ENCODE measurements around the gene WDR77.

WDR77 gene

GRCh38 chr1:111436726-111437125, 12.3 kb downstream of the WDR77 start:
- no peak for DNase-seq

- no peak for DNase-seq
These were observed 24.8 kb downstream of the WDR77 start for GRCh38 chr1:111424281-111424680.

- no peak for DNase-seq
These were observed 26.3 kb downstream of the WDR77 start for GRCh38 chr1:111422546-111423391.

DNA sequence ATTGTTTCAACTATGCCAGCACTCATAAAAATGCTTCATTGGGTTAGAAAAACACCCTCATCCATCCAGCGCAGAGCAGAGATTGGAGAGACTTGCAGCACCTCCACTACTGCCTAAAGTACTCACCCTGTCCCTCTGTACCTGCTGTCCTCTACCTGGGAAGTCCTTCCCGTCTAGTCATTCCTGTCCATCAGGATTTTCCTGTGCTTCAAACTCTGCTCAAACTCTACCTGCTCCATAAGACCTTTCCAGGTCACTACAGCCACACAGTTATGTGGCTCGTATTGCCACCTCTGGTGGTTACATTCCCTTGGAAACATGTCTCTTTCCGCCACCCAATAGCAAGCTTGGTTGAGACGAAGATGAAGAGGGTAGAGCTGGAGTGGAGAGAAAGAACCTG, 28.7 kb downstream of the WDR77 start:
- no peak for DNase-seq

GRCh38 chr1:111419037-111419436, 30.0 kb downstream of the WDR77 start:
- DNase-seq, result no peak

DNA sequence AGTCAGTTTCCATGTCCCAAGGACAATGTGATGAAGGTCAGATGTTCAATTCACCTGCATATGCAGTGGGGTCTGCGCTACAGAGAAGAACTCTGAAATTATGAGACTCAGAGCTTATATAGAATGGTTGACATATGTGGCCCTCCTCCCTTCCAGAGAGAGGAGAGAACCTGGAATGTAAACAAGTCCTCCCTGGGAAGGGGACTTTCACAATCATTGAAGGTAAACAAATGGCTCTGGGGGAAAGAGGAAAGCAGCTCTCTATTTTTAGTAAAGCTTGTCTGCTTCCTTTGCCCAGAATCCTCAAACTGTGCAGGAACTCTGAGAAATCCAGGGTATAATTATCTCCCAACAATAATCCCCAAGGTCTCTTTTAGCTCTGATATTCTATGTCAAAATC, 31.3 kb downstream of the WDR77 start:
- no peak for DNase-seq

GRCh38 chr1:111415461-111415860, 33.6 kb downstream of the WDR77 start:
- DNase-seq, result no peak

DNA sequence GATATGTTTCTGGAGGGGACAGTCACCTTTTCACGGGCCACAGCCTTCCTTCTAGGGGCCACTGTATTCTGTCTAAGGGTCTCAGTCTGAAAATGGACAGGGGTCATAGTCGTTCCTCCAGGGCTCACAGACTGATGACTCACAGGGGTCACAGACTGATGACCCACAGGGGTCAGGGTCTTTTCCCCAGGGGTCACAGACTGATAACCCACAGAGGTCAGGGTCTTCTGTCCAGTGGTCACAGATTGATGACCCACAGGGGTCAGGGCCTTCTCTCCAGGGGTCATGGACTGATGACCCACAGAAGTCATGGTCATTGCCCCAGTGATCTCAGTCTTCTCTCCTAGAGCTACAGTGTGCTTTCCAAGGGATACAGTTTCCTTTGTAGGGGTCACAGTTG, 34.3 kb downstream of the WDR77 start:
- no peak for DNase-seq

DNA sequence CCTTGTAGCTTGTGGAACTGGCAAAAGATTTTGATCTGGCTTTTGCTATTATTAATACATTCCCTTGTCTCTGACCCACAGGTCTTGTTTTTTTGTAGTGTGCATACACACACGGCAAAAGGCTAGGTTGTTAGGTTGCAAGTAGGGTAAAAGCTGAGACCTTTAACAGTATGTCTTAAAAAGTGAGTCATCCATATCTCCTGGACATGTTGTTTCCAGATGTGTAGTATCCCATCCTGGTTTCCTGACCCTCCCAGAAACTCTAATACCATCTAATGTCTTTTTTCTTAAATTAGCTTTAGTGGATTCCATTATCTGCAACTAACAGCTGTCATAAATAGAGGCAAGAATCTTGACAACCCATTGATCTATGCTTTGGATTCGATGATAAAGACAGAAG, 36.2 kb downstream of the WDR77 start:
- DNase-seq, result no peak

DNA sequence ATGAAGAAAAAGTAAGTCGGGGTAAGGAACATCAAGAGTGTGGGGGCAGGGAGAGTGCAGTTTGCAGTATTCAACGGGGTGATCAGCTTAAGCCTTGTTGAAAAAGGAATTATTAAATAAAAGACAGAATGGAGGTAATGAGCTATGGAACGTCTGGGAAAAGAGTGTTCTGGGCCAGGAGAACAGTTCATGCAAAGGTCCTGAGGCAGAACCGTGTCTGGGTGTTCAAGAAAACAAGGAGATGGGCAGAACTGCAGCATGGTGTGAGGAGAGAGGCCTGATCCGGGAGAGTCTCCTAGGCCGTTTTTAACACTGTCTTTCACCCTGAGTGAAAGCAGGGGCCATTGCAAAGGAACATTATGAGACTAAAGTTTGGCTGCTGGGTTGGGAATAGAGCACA, 41.8 kb downstream of the WDR77 start:
- no peak for DNase-seq

DNA sequence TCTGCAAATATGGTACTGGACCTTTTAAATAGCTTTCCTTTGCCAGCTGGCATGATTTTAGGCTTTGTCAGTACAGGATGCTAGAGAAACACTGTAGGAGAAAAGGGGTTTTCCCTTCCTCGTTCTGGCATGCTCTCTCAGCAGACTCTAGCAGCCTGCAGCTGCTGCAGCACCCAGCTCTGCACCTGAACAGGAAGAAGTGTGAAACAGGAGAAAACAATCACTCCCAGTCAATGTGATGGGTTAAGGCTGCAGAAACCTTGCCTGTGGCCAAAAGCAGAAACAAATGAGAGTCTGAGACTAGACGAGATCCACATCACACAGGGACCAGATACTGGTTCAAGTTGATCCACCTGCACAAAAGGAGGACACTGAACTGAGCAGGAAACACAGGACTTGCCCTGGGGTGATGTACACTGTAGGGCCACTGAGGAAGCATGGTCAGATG, 42.7 kb downstream of the WDR77 start:
- DNase-seq, result peak; percentile 28 to 30

DNA sequence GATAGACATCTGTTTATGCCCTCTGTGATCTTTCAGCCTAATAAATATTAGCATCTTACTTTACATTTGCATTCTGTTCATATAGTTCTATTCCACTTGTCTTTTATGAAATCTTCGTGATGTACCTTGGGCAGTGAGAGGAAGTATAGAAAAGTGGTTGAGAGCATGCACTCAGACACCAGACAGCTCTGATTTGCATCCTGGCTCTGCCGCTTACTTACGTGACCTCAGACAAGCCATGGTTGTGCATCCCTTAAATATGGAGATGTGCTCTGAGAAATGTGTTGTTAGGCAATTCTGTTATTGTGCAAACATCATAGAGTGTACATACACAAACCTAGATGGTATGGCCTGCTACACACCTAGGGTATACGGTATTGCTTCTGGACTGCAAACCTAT, 44.5 kb downstream of the WDR77 start:
- DNase-seq, result no peak

DNA sequence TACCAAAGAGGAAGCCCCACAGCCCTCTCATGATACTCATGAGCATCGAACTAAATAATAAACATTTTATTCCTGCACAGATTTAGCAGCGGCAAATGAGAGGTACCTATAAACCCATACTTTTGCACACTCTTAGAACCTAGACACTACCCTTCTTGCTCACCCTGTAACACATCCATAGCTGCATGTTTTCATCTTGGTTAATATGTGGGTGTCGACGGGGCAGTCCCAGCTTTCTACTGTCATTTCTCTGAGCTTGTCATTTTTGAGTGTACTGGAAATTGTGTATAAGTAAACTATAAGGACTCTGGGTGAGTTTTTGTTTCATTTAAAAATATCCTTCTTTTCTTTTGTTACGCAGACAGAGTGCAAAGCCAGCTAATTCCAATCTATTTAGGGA, 47.0 kb downstream of the WDR77 start:
- DNase-seq, result peak; percentile 14 to 27

- DNase-seq, result peak; percentile 46 to 61
These were observed 49.1 kb downstream of the WDR77 start for GRCh38 chr1:111399792-111400610.

- no peak for DNase-seq
These were observed 56.6 kb downstream of the WDR77 start for GRCh38 chr1:111392460-111392945.

- no peak for DNase-seq
These were observed 57.0 kb downstream of the WDR77 start for GRCh38 chr1:111392042-111392441.

Data from stimulated activated CD4-positive, alpha-beta T cell treated with anti-CD3 and anti-CD28 coated beads, Interleukin-2, amount 100 ng/mL, for 24 hours (primary cell).